GM21423 (cell line): ENCODE results near the gene NDFIP1.

Source experiments
- ATAC-seq: cut with Tn5 transposase; IDR thresholded peaks from one replicate; pipeline ENCODE4 v1.9.1; 2021; ENCODE audit warnings: mild to moderate bottlenecking, moderate library complexity; ENCODE audit not compliant: unreplicated experiment

The NDFIP1 gene

DNA sequence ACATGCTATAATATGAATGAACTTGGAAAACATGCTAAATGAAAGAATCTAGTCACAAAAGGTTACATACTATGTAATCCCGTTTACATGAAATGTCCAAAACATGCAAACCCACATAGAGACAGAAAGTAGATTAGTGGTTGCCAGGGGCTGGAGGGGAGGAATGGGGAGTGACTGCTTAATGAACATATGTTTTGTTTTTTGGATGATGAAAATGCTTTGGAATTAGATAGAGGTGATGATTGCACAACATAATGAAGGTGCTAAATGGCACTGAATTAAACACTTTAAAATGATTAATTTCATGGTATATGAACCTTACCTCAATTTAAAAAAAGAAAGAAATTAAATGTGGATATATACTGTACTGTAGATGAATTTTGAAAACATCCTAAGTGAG is 17.6 kb upstream of the NDFIP1 start:
- ATAC-seq = no peak

DNA sequence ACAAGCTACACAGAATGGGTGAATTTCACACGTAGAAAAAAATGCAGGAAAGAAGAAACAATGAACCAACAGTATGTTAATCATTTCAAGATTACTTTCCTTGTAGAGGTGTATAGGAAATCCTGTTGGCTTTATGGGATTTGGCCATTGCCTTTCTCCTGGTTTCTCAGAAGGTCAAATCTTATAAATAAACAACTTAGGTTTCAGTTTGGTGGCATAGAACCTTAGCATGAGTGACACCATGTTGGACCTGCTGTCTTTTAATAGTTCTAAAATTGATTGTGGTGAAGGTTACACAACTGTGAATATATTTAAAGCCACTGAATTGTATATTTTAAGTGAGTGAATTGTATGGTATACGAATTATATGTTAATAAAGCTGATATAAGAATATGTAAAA is 16.7 kb upstream of the NDFIP1 start:
- no peak for ATAC-seq

DNA sequence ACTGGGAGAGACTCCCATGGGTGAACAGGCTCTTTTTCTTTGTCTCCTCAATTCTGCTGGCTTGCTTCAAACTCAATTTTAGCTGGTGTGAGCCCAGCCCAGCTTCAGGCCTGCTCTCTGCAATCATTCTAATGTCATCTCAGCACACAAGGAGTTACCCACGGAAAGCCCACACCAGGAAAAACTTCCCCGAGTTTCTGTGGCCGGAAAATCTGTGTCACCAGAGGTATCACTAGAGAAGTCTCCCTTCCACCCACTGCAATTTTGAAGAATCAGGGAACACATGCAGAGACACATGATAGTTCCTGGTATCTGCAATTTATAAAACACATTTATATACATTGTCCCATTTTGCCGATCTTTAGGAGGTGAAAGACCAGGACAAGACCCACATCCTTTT is 13.5 kb upstream of the NDFIP1 start:
- ATAC-seq = no peak

DNA sequence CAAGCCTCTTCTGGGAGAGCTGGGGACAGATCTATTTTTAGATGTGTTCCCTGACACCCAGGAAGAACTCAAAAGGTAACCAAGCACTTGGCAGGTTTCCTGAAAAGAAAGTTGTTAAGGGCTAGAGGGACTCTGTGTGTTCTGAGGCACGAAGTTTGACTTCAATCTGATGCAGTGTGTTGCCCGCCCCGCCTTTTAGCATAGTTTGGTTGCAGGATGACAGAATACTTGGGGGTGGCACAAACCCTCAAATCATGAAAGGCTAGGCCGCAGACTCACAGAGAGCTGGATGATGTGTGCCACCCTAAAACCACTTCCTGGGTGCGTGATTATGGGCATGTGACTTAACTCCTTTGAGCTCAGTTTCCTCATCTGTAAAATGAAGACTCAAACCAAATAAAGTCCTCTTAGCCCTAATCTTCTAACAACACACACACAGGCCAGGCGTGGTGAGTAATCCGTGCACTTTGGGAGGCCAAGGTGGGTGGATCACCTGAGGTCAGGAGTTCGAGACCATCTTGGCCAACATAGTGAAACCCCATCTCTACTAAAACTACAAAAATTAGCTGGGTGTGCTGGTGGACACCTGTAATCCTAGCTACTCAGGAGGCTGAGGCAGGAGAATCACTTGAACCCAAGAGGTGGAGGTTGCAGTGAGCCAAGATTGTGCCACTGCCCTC is 12.8 kb upstream of the NDFIP1 start:
- no peak for ATAC-seq

DNA sequence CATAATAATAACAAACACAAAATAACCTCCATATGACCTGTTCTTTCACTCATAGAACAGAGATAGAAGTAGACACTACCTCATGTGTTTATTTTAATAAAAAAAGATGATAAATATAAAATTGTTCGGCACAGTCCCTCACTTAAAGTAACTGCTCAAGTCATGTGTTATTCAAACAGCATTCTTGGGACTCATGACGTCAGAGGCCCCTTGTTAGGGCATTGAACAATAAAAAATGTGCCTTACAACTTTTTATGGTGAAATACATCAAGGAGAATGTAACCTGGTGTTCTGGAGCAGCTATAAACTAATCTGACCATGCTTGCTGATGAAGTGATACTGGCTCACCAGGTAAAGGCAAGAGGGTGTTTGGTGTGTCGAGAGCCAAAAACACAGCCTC is 12.2 kb upstream of the NDFIP1 start:
- ATAC-seq = no peak

DNA sequence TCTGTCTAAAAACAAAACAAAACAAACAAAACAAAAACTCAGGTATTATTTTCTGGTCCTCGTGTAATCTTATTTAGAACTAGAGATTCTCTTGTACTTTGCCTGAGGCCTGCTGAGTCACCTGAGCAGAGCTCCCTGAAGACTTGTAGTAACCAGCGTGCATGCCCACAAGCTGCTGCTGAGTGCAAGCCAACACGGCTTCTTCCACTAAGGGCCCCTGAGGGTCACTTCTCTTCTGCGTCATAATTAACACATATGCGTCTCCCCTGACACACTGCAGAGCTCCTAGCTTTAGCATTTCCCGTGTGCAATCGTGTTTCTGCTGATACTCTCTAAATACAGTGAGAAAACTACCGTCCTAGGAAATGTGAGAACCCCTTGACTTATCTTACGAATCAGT is 10.9 kb upstream of the NDFIP1 start:
- no peak for ATAC-seq

DNA sequence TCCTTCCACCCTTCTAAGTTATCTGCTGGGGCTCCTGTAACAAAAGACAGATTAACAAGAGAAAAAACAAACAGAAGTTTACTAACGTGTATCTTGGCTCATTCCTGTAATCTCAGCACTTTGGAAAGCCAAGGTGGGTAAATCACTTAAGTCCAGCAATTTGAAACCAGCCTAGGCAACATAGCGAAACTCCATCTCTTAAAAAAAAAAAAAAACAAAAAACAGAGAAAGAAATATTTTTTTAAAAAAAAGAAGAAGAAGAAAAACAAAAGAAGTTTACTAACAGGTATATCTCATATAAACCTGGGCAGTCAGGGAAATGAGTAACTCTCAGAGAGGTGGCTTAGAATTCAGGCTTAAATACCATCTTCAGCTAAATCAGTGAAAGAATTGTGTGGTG is 10.3 kb upstream of the NDFIP1 start:
- no peak for ATAC-seq

DNA sequence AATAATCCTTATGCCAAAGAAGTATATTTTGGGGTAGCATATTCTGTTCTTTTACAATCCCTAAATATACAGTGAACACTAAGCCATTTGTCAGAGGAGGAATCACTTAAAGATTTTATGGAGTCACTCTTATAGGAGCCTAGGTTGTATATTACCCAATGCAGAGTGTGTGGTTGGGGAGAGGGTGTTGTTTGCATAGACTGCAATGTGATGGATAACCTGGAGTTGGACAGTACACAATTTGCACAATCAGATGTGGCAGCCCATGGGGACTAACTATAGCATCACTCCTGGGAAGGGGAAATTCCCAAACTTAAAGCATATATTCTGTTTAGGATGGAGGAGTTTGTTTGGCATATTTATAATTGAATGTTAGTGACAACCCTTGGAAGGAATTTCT is 9.6 kb upstream of the NDFIP1 start:
- no peak for ATAC-seq

DNA sequence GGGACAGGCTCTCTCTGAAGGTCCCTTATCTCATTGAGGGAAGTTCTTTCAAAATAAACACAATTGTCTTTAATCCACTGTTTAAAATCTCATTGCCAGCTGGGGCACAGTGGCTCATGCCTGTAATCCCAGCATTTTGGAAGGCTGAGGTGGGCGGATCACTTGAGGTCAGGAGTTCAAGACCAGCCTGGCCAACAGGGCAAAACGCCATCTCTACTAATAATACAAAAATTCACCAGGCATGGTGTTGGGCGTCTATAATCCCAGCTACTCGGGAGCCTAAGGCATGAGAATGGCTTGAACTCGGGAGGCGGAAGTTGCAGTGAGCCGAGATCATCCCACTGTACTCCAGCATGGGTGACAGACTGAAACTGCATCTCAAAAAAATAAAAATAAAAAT is 8.3 kb upstream of the NDFIP1 start:
- ATAC-seq = no peak

DNA sequence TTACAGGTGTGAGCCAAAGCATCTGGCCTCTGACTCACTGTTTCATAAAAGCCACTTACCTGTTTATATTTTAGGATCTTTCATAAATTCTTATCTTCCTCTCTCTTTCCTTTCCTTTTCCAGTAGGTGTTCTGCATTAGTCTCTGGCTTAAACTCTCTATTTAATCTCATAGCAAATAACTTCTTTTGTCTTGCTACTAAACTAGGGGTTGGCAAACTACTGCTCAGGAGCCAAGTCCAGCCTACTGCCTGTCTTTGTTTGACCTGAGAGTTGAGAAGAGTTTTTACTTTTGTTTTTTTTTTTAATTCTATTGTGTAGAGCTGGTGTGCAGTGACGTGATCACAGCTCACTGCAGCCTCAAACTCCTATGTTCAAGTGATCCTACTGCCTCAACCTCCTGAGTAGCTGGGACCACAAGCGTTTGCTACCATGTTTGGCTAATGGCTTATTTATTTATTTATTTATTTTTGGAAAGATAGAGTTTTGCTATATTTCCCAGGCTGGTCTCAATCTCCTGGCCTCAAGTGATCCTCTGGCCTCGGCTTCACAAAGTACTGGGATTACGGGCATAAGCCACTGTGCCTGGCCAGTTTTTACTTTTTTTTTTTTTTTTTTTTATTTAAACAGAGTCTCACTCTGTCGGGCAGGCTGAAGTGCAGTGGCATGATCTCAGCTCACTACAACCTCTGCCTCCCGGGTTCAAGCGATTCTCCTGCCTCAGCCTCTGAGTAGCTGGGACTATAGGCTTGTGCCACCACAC is 5.4 kb upstream of the NDFIP1 start:
- ATAC-seq = no peak

DNA sequence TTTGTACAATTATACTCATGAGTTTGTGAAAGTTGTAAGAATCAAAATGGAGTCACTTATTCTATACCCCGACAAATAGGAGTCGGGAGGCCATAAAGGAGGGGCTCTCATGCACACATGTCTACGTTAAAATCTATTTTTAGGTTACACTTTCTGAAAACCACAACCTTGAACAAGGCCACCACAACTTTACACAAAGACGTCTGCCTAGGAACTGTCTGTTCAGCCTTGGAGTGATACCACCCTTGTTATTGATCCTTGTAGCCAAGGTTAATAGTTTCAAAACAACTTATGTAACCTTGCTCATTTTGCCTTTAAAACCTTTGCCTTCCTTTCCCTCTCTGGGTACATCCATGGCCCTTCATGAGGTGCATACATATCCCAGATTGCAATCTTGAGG is 4.1 kb upstream of the NDFIP1 start:
- ATAC-seq = no peak

DNA sequence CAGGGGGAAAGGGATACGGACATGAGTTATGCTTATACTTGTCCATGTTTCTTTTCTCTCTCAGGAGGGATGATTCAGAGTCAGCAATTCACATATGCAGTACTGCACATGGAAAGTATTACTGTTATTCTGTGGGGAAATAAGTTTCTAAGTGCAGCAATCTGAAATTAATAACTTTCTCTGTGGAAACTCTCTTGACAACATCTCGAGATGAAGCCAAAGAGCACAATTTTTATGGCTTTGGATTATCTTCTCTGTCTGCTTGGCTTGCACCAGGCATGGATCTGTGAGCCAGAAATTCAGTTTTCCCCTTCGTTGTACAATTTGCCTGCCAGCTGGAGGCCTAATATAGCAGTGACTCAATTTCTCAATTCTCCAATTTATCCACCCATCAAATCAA is 2.5 kb upstream of the NDFIP1 start:
- no peak for ATAC-seq

DNA sequence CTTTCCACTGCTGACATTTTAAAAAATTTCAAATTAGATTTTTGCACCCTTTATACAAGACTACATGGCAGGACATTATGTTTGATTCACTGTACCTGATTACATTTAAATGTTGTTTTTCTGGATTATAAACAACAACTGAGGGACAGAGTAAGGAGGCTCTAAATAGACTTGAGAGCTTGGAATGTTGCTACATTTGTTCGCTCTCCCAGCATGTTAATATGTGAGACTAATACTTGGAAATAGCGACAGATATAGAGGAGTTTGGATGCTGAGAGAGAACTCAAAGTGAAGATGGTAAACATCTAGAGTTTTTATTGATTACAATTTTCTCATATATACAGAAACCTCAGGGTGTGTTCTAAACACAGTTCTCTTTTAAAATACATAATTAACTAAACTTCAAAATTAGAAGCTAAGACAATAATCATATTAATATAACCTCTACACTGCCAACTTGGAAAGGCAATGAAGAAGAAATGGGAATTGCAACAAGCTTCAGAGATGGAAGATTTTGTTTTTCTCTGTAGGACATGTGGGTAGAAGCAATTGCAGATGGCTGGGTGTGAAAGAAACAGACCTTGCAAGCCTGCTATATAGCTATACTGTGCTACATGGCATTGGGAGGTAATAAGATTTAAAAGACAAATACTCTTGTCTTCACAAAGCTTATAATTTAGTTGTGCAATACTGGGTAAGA is 1.4 kb upstream of the NDFIP1 start:
- no peak for ATAC-seq

DNA sequence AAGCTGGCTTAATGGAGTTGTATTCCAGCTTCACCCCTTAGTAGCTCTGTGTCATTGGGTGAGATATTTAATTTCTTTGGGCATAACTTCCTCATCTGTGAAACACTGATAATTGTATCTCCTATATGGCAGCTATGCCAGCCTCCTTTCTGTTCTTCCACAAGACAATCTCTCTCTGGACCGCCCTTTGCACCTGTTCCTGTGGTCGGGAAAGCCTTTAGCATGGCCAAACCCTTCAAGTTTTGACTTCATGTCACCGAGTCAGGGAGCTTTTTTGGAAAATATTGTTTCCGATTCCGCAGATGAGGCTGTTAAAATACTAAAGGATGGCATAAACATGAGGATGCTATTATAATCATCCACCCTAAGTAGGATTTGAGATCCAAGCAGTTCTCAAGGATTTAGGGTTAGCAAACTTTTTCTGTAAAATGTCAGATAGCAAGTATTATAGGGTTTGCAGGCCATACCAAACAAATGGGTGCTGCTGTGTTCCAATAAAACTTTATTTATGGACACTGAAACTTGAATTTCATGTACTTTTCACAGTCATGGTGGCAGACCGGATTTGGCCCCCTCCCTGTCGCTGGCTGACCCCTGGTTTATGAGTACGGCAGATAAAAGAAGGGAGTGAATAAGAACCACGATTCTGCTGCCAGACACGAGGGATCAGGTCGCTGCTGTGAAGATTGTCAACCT is 695 bp upstream of the NDFIP1 start:
- ATAC-seq = no peak

DNA sequence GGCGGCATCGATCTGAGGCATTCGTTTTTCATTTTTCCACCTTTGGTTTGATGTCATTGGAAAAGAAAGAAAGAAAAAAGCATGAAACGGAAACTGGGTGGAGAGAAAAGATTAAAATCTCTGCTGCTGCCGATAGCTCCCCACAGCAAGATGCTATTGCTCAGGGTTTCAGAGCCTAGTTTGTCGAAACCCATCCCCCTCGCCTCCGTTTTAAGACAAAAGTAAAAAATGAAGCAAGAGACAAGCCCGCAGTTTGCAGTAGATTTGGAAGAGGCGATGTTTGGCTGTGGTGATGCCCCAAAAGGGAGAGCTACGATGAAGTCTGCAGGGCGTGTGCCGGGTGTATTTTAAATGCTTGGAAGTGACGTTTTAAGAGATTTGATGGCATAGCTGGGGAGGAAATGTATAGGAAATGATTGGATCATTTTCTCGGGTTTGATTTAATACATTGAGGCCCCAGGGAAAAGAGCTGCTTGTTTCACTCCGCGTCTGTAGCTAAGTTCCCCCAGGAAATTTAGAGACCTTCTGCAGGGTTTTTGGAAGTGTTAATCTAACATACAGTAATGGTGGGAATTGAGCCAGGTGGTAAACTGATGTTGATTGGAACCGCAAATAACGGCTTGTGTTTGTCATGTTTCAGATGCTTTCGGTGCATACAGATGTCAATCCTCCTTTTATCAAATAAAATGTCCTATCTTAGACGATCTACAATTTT is 909 bp downstream of the NDFIP1 start:
- ATAC-seq = no peak

DNA sequence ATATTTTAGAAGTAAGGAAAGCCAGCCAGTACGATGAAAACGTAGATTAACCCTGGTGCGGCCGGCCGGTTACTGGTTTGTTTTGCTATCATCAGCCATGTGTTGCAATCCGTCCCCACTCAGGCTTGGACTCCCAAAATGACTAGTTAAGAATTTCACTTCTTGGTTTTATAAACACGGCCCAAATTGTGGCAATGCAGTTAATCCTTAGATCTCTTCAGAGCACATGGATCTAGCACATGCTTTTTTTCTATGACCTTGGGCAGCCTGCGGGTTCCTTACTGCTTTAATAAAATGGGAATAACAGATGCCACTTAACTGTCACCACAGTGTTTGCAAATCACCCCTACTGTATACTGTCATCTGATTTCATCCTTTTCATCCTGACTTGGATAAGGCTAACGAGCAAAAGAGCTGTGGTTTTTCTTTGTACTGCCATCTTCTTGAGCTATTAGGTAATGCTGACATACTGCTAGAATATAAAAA is 1.5 kb downstream of the NDFIP1 start:
- no peak for ATAC-seq

DNA sequence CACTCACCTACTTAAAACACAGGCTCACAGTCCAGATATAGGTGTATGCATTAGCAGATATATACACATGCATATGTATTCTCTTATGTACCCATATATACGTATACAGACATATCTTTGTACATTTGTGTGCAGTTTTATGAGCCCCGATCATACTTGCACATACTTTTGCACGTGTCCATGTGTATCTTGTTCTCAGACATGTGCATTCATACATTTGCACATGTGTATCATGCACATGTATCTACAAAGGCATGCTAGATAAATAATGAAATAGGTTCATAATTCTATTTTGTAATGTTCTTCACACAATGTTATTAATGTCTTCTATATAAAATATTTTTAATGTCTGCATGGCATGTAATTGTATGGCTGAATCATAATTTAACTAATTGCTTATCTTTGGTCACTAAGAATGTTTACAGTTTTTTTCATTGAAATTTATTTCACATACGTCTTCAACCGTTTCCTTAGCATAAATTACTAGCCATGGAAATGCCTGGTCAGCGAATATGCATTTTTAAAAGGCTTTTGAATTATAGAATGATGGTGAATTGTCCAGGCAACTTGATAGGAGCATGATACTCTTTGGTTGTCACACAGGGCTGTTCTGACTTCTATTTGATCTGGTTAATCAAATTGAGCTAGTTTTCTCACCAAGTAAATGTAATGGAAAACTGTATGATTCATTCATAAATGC is 2.6 kb downstream of the NDFIP1 start:
- ATAC-seq = no peak

DNA sequence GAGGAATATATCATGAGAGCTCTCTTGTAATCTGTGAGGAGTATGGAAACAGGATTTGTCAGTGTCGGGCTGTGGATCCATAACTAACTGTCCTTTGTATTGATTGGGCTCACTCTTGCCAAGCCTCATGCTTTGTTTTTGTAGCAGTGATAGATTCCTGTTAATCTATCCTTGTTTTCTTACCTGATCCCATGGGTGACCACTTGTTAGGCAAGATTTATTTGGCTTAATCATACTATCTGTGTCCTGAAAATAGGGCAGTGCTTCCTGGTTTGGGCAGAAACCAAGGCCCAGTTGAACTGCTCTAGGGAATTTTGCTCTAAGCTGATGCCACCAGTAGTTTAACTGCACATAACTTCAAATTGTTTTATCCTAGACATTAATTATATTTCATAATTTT is 6.1 kb downstream of the NDFIP1 start:
- no peak for ATAC-seq

DNA sequence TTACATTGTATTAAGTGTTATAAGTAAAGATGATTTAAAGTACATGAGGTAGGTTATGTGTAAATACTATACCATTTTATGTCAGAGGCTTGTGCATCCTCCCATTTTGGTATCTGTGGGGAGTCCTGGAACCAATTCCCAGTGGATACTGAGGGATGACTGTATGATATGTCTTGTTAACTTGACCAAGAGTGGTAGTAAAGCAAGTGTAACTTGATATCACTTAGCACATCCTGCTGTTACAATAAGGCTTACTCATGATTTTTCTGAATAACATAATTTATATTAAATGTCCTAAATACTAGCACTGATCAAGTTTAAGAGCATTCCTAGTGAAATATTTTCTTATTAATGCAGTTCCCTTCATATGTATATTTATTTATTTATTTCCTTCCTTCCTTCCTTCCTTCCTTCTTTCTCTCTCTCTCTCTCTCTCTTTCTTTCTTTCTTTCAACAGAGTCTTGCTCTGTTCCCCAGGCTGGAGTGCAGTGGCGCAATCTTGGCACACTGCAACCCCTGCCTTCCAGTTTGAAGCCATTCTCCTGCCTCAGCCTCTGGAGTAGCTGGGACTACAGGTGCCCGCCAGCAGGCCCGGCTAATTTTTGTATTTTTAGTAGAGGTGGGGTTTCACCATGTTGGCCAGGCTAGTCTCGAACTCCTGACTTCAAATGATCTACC is 7.5 kb downstream of the NDFIP1 start:
- ATAC-seq = no peak
